Tibial nerve (tissue), 4 donors: ENCODE measurements around the gene ZFX.

Source experiments
- CTCF ChIP-seq, 5 experiments: fragments of 200-600 bp in 3 of 5; fragments of 450-650 bp in 2 of 5; sonication (generic) in 3 of 5; IDR thresholded peaks; one replicate each; pipeline ENCODE4 v1.5.1; 2016 to 2019; ENCODE audit warnings: antibody characterized with exemption in 5 of 5, mild to moderate bottlenecking in 3 of 5, moderate library complexity in 2 of 5
- EP300 ChIP-seq, 2 donors: sonication (generic); formaldehyde crosslinking; IDR thresholded peaks; one replicate each; pipeline ENCODE4 v1.6.1; 2017; ENCODE audit warnings: antibody characterized with exemption in 2 of 2, mild to moderate bottlenecking in 1 of 2
- POLR2A ChIP-seq, 2 donors: fragments of 450-650 bp; IDR thresholded peaks; one replicate each; pipeline ENCODE4 v1.6.1; 2017; ENCODE audit warnings: antibody characterized with exemption in 2 of 2, mild to moderate bottlenecking in 2 of 2, moderate library complexity in 2 of 2

DNA sequence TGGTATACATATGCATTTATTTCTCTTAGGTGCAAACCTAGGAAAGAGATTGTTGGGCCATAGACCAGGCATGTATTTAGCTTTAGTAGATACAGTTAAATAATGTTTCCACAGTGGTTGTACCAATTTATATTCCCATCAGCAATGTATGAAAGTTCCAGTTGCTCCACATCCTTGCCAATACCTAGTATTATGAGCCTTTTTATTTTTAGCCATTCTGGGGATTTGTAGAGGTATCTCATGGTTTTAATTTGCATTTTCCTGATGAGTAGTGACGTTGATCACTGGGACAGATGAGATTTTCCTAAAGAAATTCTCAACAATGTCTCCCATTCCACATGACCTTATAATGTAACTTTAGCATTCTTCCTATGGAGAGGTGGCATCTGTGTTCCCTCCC lies 107.5 kb downstream of the ZFX start:
- TF ChIP-seq EP300 (IDR thresholded peaks at IDR 0.05) = no peak
- TF ChIP-seq CTCF (IDR thresholded peaks at IDR 0.05) = no peak
- no peak for TF ChIP-seq POLR2A (IDR thresholded peaks at IDR 0.05)
